ENCODE results near the gene CYP2J2.

Gene CYP2J2

GRCh38 chr1:59936358-59936821, 9.8 kb upstream of the CYP2J2 start:
- H3K4me1 ChIP-seq (ENCODE audit: control insufficient read depth, insufficient read depth, low read length): no peaks in the 10 kb centered on the region
- no peaks in the 10 kb centered on the region for H3K36me3 ChIP-seq (ENCODE audit: control insufficient read depth in 2 of 2, insufficient read depth in 1 of 2, low read length in 2 of 2)
- no peaks in the 10 kb centered on the region for H3K9me3 ChIP-seq (ENCODE audit: control insufficient read depth, insufficient read depth, low read depth, low read length)
- TF ChIP-seq ZNF394 (tag by site-specific recombination; IDR thresholded peaks at IDR 0.05; ENCODE audit: borderline replicate concordance): no peak
- TF ChIP-seq REPIN1 (tag by site-specific recombination; IDR thresholded peaks at IDR 0.05; ENCODE audit: low read depth): no peak
- TF ChIP-seq ZNF561 (tag by site-specific recombination; IDR thresholded peaks at IDR 0.05; ENCODE audit: borderline replicate concordance): no peak
- no peak for TF ChIP-seq ZNF341 (tag by site-specific recombination; IDR thresholded peaks at IDR 0.05; ENCODE audit: low read depth)
- TF ChIP-seq MEIS1 (CRISPR knock-in tag; IDR thresholded peaks at IDR 0.05; ENCODE audit: borderline replicate concordance): no peak
- TF ChIP-seq ZSCAN30 (tag by site-specific recombination; IDR thresholded peaks at IDR 0.05): no peak
- TF ChIP-seq SCRT1 (tag by site-specific recombination; IDR thresholded peaks at IDR 0.05; ENCODE audit: borderline replicate concordance): no peak
- no peak for TF ChIP-seq YY1 (tag by site-specific recombination; IDR thresholded peaks at IDR 0.05)
- TF ChIP-seq HOXC10 (CRISPR knock-in tag; IDR thresholded peaks at IDR 0.05): no peak
- TF ChIP-seq ZNF692 (tag by site-specific recombination; IDR thresholded peaks at IDR 0.05): no peak
- TF ChIP-seq ELK4 (IDR thresholded peaks at IDR 0.05; ENCODE audit: borderline replicate concordance, low read depth, low read length): no peak
- no peak for TF ChIP-seq ZNF433 (tag by site-specific recombination; IDR thresholded peaks at IDR 0.05; ENCODE audit: low read depth)
- no peak for TF ChIP-seq ZNF664 (tag by site-specific recombination; IDR thresholded peaks at IDR 0.05)
- no peak for TF ChIP-seq ZNF404 (tag by site-specific recombination; IDR thresholded peaks at IDR 0.05)
- no peak for TF ChIP-seq ZNF473 (tag by site-specific recombination; IDR thresholded peaks at IDR 0.05)
- no peak for TF ChIP-seq ZNF704 (tag by site-specific recombination; IDR thresholded peaks at IDR 0.05)
- no peak for TF ChIP-seq PRDM10 (tag by site-specific recombination; IDR thresholded peaks at IDR 0.05)
- no peak for TF ChIP-seq ZNF133 (tag by site-specific recombination; IDR thresholded peaks at IDR 0.05)
- no peak for TF ChIP-seq KLF1 (tag by site-specific recombination; IDR thresholded peaks at IDR 0.05)
- H3K27ac ChIP-seq (ENCODE audit: extremely low read depth, low read depth, low read length): no peak overlapping the region
- ChIA-PET POLR2A (no interaction called here), CTCF (interaction anchor here (0.7 to 1.4 kb wide), 2 partner anchors 11 to 1210 kb away, joined by 4 to 5 read pairs; no protein-coding TSS in a partner anchor)
- no peak overlapping the region for H3K4me3 ChIP-seq (ENCODE audit: low read depth, low read length)

- POLR2A ChIA-PET: no interaction called here
- no peaks in the 10 kb centered on the region for H3K9me3 ChIP-seq (ENCODE audit: control insufficient read depth, insufficient read depth, low read depth, low read length)
- H3K4me1 ChIP-seq (ENCODE audit: control insufficient read depth, insufficient read depth, low read length): peaks cover 3% of the 10 kb centered on the region; the same call in 1 of the 2 replicates
- H3K4me3 ChIP-seq (ENCODE audit: low read depth, low read length): no peak overlapping the region
- CTCF ChIA-PET: interaction anchor here (0.5 to 2.3 kb wide), 4 partner anchors 18 to 50 kb away, joined by 3 to 11 read pairs (median 4); no protein-coding TSS in a partner anchor
- no peak overlapping the region for H3K27ac ChIP-seq (ENCODE audit: extremely low read depth, low read depth, low read length)
- TF ChIP-seq ZNF76 (tag by site-specific recombination; IDR thresholded peaks at IDR 0.05; ENCODE audit: borderline replicate concordance, low read depth) (no peak), PRDM6 (tag by site-specific recombination; IDR thresholded peaks at IDR 0.05) (0 out of 2 replicates have a peak, but pooled peaks have one; percentile 12), ZNF335 (tag by site-specific recombination; conservative IDR thresholded peaks at IDR 0.05) (peak; percentile 20; the same call in 1 of the 2 replicates)
- no peaks in the 10 kb centered on the region for H3K36me3 ChIP-seq (ENCODE audit: control insufficient read depth in 2 of 2, insufficient read depth in 1 of 2, low read length in 2 of 2)
Measured at GRCh38 chr1:59928996-59929395, 2.4 kb upstream of the CYP2J2 start.

Data from HEK293 (cell line).